MM.1S (cell line): Measurements from ENCODE around the gene GAS7.
"Not testable (repeated sequence)": the region's sequence is repeated elsewhere in the genome, so short reads cannot be mapped to it uniquely, and the experiment has no call there.

Source experiments
- DNase-seq: peaks from one replicate; pipeline ENCODE4 v3.0.0-alpha.2; 2015
- H2AFZ ChIP-seq: fragments of 300-600 bp; sonication (generic); 2 replicates; pipeline ENCODE4 v1.6.0; 2016; ENCODE audit warnings: antibody characterized with exemption, low read length
- H3F3A ChIP-seq: fragments of 300-600 bp; sonication (generic); 2 replicates; pipeline ENCODE4 v1.6.1; 2016; ENCODE audit warnings: mild to moderate bottlenecking, antibody characterized with exemption, low read length, moderate library complexity, mixed read lengths; ENCODE audit not compliant: insufficient read depth
- H3K27ac ChIP-seq: fragments of 300-600 bp; sonication (generic); 2 replicates; pipeline ENCODE4 v1.5.1; 2016; ENCODE audit warnings: mild to moderate bottlenecking, low read length
- H3K27me3 ChIP-seq: fragments of 300-600 bp; sonication (generic); replicated peaks from 2 replicates; pipeline ENCODE4 v1.6.0; 2016; ENCODE audit warnings: low read length; ENCODE audit not compliant: insufficient read depth
- H3K36me3 ChIP-seq: fragments of 300-600 bp; sonication (generic); replicated peaks from 2 replicates; pipeline ENCODE4 v1.6.1; 2016; ENCODE audit warnings: mild to moderate bottlenecking, low read length, mixed read lengths; ENCODE audit not compliant: insufficient read depth
- H3K4me1 ChIP-seq: fragments of 300-600 bp; sonication (generic); 2 replicates; pipeline ENCODE4 v1.6.1; 2016; ENCODE audit warnings: low read length, mixed read lengths
- H3K4me2 ChIP-seq: fragments of 300-600 bp; sonication (generic); 2 replicates; pipeline ENCODE4 v1.6.0; 2016; ENCODE audit warnings: low read depth, low read length
- H3K4me3 ChIP-seq: fragments of 300-600 bp; sonication (generic); 2 replicates; pipeline ENCODE4 v1.5.1; 2016; ENCODE audit warnings: low read length, mixed read lengths
- H3K79me2 ChIP-seq: fragments of 300-600 bp; sonication (generic); 2 replicates; pipeline ENCODE4 v1.6.1; 2016; ENCODE audit warnings: mixed run types, low read length, mixed read lengths
- H3K9ac ChIP-seq: fragments of 300-600 bp; sonication (generic); 2 replicates; pipeline ENCODE4 v1.6.1; 2016; ENCODE audit warnings: low read length, mixed read lengths
- H3K9me2 ChIP-seq: fragments of 300-600 bp; sonication (generic); replicated peaks from 2 replicates; pipeline ENCODE4 v1.6.1; 2016; ENCODE audit warnings: mild to moderate bottlenecking, low read length, mixed read lengths; ENCODE audit not compliant: insufficient read depth
- H3K9me3 ChIP-seq: fragments of 300-600 bp; sonication (generic); replicated peaks from 2 replicates; pipeline ENCODE4 v1.6.1; 2016; ENCODE audit warnings: mild to moderate bottlenecking, low read length, mixed read lengths; ENCODE audit not compliant: insufficient read depth
- H4K20me1 ChIP-seq: fragments of 300-600 bp; sonication (generic); 2 replicates; pipeline ENCODE4 v1.6.1; 2016; ENCODE audit warnings: mild to moderate bottlenecking, low read length, moderate library complexity, mixed read lengths; ENCODE audit not compliant: insufficient read depth
- EZH2 ChIP-seq: fragments of 300-600 bp; sonication (generic); optimal IDR thresholded peaks from 2 replicates; pipeline ENCODE3; 2017; ENCODE audit warnings: low read depth, mild to moderate bottlenecking, antibody characterized with exemption, low read length, mixed read lengths
- EZH2phosphoT487 ChIP-seq: fragments of 300-600 bp; sonication (generic); IDR thresholded peaks from 2 replicates; pipeline ENCODE4 v1.6.1; 2018; ENCODE audit warnings: antibody characterized with exemption, low read length
- TF ChIP-seq, protein P1 (sequence below): fragments of 300-600 bp; sonication (generic); IDR thresholded peaks from 2 replicates; pipeline ENCODE4 v1.5.1; 2016; ENCODE audit warnings: antibody characterized with exemption, low read length, mixed read lengths

GAS7 gene

DNA sequence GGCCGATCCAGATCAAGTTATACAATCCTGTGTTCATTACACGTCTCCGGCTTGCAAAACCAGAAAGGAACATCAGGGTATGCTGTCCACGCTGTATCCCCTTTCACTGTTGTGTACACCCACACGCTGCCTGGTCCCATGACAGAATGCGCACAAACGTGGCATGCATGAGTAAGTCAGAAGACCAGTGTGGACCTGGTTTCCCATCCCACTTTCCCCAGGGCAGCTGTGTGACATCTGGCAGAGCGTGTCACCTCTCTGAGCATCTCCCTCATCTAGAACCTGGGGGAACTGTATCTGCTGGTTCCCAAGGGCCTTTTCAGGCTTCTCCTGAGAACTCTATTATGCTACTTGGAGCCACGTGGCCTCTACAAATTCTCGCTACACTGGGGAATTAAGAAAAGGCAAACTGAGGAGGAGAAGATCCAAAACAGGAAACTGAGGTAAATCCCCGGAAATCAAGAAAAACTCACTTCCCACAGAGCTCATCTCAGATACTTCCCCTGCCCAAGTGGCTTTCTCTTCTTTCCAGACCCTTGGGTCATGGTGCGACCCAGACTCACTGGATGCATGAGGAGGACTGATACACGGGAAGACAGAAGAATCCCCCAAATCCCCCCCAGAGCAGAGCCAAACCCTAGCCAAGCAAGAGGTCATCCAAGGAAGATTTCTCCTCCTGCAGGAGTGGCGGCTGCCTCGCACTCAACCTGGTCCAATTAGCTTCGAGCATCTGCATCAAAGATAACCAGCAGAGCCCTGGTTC is 139.3 kb downstream of the GAS7 start:
- no peaks in the 10 kb centered on the region for H3F3A ChIP-seq
- H3K9me3 ChIP-seq: no peaks in the 10 kb centered on the region
- no peaks in the 10 kb centered on the region for H4K20me1 ChIP-seq
- DNase-seq: no peak
- H3K9me2 ChIP-seq: no peaks in the 10 kb centered on the region
- H3K36me3 ChIP-seq: no peaks in the 10 kb centered on the region
- peaks cover 24% of the 10 kb centered on the region for H3K27me3 ChIP-seq
- H3K27ac ChIP-seq: no peak overlapping the region
- no peaks in the 10 kb centered on the region for H3K79me2 ChIP-seq
- no peak overlapping the region for H3K9ac ChIP-seq
- H3K4me2 ChIP-seq: no peak overlapping the region; the same call in 1 of the 2 replicates
- peaks cover 10% of the 10 kb centered on the region; the same call in 1 of the 2 replicates for H3K4me1 ChIP-seq
- H3K4me3 ChIP-seq: no peak overlapping the region
- TF ChIP-seq, protein P1, sequence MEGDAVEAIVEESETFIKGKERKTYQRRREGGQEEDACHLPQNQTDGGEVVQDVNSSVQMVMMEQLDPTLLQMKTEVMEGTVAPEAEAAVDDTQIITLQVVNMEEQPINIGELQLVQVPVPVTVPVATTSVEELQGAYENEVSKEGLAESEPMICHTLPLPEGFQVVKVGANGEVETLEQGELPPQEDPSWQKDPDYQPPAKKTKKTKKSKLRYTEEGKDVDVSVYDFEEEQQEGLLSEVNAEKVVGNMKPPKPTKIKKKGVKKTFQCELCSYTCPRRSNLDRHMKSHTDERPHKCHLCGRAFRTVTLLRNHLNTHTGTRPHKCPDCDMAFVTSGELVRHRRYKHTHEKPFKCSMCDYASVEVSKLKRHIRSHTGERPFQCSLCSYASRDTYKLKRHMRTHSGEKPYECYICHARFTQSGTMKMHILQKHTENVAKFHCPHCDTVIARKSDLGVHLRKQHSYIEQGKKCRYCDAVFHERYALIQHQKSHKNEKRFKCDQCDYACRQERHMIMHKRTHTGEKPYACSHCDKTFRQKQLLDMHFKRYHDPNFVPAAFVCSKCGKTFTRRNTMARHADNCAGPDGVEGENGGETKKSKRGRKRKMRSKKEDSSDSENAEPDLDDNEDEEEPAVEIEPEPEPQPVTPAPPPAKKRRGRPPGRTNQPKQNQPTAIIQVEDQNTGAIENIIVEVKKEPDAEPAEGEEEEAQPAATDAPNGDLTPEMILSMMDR: no peak
- TF ChIP-seq EZH2 (no peak), EZH2phosphoT487 (no peak)
- H2AFZ ChIP-seq: no peak overlapping the region

DNA sequence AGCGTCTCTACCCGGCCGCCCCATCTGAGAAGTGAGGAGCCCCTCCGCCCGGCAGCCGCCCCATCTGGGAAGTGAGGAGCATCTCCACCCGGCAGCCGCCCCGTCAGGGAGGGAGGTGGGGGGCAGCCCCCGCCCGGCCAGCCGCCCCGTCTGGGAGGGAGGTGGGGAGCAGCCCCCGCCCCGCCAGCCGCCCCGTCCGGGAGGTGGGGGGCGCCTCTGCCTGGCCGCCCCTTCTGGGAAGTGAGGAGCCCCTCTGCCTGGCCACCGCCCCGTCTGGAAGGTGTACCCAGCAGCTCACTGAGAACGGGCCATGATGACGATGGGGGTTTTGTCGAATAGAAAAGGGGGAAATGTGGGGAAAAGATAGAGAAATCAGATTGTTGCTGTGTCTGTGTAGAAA is 140.9 kb downstream of the GAS7 start:
- not testable (repeated sequence) for H3K4me2 ChIP-seq, H3K9me2 ChIP-seq, H3K27ac ChIP-seq, H3F3A ChIP-seq, H3K9ac ChIP-seq, H3K4me1 ChIP-seq, H3K79me2 ChIP-seq, H3K4me3 ChIP-seq, H2AFZ ChIP-seq, H4K20me1 ChIP-seq, H3K9me3 ChIP-seq, DNase-seq, H3K36me3 ChIP-seq
- peaks cover 26% of the 10 kb centered on the region for H3K27me3 ChIP-seq

DNA sequence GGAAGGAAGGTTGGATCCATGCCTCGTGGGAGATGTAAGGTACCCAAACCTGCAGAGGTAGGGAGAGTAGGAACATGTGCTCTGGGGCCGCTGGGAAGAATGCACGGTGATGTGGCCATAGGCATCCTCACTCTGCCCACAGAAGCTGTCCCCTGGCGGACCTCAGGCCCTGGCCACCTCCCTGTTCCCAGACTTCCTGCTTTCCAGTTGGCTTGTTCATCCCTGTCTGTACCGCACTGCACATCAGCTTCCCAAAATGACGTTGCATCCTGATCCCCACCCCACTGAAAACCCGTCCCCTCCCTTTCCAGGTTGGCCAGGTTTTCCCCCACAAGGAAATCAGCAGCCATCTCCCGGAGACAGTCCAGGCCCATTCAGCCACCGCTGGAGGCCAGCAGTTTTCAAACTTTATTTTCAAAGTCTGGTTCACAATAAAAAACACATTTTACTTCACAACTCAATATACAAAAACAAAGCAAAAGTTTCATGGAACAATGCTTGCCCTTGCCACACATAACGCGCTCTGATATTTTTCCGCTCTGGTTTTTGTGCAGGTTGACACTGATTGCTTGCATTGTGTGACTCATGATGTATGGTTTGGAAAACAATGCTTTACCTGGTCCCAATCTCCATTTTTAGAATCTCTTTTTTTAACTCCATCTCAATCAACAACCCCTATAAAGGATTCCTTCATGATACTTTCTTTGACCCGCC is 143.0 kb downstream of the GAS7 start:
- Histone ChIP-seq H3K9me2 (no peaks in the 10 kb centered on the region), H3K79me2 (no peaks in the 10 kb centered on the region), H3K4me1 (peaks cover 15% of the 10 kb centered on the region), H3K27ac (no peak overlapping the region), H3F3A (no peaks in the 10 kb centered on the region), H3K9ac (no peak overlapping the region), H3K9me3 (no peaks in the 10 kb centered on the region), H3K27me3 (peaks cover 14% of the 10 kb centered on the region), H2AFZ (no peak overlapping the region), H4K20me1 (no peaks in the 10 kb centered on the region), H3K4me2 (no peak overlapping the region), H3K36me3 (no peaks in the 10 kb centered on the region), H3K4me3 (no peak overlapping the region)
- no peak for DNase-seq
- TF ChIP-seq EZH2phosphoT487 (no peak), EZH2 (no peak)
- TF ChIP-seq, protein P1: no peak
